ENCODE results near the gene CCL3.

The CCL3 gene

GRCh38 chr17:36049643-36050042 lies 40.3 kb downstream of the CCL3 start:
- no peak for DNase-seq (ENCODE audit: low read depth in 2 of 2, low spot score in 1 of 2)

GRCh38 chr17:36048066-36048465 lies 41.9 kb downstream of the CCL3 start:
- DNase-seq (ENCODE audit: low read depth in 2 of 2, low spot score in 1 of 2) = no peak

Data from stimulated activated CD8-positive, alpha-beta memory T cell treated with anti-CD3 and anti-CD28 coated beads, Interleukin-4, amount 100 ng/mL, for 1 hour (primary cell).